GM12872 (cell line): ENCODE data around the gene SLC7A4.

Experiments
- TF ChIP-seq, protein P1 (sequence below): IDR thresholded peaks from 3 replicates; pipeline ENCODE4 v1.5.1; 2011; ENCODE audit warnings: low read depth, mild to moderate bottlenecking, low read length, moderate library complexity; ENCODE audit not compliant: insufficient read depth

The SLC7A4 gene

DNA sequence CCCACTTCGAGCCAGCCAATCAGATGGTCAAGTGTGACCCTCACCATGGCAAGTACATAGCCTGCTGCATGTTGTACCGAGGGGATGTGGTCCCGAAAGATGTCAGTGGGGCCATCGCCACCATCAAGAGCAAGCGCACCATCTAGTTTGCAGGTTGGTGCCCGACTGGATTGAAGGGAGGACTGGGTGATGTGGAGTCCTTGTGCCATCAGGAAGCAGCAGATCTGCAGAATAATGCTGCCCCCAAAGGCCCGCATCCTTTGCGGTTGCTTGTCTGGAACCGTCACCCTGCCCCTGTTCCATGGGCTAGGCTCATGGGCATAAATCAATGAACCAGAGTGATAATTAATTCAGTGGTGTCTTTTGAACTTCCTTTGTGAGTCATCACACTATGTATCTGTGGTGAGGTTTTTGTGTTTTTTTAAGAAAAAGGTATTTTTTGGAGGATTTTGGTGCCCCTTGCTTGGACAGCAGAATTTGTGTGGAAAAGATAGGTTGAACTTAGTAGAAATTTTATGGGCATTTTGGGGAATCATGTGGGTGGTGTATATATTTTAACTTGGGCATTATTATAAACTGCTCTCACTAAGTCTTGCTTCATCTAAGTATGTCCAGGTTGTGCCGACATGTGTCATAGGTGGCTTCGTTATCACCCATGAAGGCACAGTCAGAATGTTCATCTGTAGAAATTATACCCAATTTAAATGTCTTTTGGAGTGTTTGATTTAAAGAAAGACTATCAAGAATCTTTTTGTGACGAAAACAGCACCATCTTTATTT is 35.7 kb upstream of the SLC7A4 start:
- TF ChIP-seq, protein P1, sequence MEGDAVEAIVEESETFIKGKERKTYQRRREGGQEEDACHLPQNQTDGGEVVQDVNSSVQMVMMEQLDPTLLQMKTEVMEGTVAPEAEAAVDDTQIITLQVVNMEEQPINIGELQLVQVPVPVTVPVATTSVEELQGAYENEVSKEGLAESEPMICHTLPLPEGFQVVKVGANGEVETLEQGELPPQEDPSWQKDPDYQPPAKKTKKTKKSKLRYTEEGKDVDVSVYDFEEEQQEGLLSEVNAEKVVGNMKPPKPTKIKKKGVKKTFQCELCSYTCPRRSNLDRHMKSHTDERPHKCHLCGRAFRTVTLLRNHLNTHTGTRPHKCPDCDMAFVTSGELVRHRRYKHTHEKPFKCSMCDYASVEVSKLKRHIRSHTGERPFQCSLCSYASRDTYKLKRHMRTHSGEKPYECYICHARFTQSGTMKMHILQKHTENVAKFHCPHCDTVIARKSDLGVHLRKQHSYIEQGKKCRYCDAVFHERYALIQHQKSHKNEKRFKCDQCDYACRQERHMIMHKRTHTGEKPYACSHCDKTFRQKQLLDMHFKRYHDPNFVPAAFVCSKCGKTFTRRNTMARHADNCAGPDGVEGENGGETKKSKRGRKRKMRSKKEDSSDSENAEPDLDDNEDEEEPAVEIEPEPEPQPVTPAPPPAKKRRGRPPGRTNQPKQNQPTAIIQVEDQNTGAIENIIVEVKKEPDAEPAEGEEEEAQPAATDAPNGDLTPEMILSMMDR: no peak

DNA sequence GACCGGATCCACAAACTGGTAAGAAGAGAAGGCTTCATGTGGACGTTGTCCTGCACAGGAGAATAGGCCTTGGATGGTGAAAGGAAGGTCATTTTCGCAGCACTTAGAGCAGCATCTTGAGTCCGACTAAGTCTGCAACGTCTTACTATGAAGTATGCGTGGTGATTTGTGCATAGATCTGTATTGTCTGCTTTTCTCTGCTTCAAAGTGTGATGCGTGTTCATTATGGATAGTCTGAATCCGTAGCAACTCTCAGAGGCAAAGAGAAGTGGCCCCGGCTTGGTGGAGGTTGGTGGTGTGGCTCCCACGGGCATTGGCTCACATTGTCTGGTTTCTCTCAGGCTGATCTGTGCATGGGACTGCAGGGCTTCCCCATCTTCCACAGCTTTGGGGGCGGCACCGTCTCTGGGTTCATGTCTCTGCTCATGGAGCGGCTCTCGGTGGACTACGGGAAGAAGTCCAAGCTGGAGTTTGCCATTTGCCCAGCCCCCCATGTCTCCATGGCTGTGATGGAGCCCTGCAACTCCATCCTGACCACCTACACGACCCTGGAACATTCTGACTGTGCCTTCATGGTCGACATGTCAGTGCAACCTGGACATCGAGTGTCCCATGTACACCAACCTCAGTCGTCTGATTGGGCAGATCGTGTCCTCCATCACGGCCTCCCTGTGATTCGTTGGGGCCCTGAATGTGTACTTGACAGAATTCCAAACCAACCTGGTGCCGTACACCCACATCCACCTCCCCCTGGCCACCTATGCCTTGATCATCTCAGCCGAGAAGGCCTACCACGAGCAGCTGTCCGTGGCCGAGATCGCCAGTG is 34.9 kb upstream of the SLC7A4 start:
- TF ChIP-seq, protein P1: no peak

- TF ChIP-seq, protein P1: no peak
These were observed 32.8 kb upstream of the SLC7A4 start for GRCh38 chr22:21064917-21065864.

- TF ChIP-seq, protein P1: no peak
These were observed 23.5 kb upstream of the SLC7A4 start for GRCh38 chr22:21055880-21056319.

- TF ChIP-seq, protein P1: no peak
These were observed 23.1 kb upstream of the SLC7A4 start for GRCh38 chr22:21055564-21055834.

DNA sequence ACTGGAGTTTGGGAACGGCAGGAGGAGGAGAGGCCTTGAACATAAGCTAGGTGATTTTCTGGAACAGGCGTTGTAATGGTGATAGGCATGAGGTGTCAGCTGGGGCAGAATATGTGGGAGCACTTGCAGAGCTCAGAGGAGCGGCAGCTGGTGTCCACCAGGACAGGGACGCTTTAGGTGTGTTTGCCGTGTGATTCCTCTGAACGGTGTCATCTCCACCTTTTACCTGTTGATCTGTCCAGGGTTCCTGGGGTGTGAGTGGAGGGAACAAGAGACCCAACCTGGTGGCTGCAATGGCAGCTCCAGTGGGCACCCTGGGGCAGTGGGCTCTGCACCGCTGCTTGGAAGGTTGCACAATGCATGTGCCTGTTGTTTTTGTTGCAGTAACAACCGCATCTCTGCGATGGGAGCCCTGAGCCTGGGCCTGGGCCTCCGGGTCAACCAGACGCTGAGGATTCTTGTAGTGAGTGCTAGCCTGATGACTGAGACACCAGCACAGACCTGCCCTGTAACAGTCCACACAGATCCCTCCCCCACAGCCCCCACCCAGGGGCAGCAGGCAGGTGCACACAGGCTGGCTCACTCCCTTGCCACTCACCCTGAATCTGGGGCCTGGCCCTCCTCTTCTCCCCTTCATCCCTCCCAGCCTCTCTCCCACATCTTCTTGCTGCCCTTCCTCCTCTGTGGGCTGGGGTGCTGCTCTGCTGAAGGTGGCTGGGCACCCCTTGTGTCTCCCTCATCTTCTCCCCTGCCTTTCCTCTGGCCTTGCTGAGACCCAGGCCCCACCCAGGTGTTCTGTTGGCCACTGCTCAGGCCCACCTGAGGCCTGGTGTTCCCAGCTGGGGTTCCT is 22.6 kb upstream of the SLC7A4 start:
- TF ChIP-seq, protein P1: no peak
